Heart left ventricle (tissue), 13 donors: ENCODE data around the gene MVK.

Experiments used
- CTCF ChIP-seq, 12 donors: fragments of 200-600 bp; sonication (generic) in 4 of 12; IDR thresholded peaks; one replicate each; pipeline versions ENCODE4 v1.5.0 to v1.8.0; 2018 to 2022; ENCODE audit warnings: antibody characterized with exemption in 12 of 12, mild to moderate bottlenecking in 5 of 12
- POLR2A ChIP-seq, 2 donors: fragments of 450-650 bp; IDR thresholded peaks; one replicate each; pipeline ENCODE4 v1.6.1; 2017; ENCODE audit warnings: antibody characterized with exemption in 2 of 2, mild to moderate bottlenecking in 2 of 2, moderate library complexity in 2 of 2
- donor health status: ischemic (EF 13 %, LVEDD 7.1; RV severe dilation, severe dysfunction).
- donor health status: DM: no; HTN: yes; CAD: no.
- donor health status: DM: no; HTN: no; CAD: no.
- donor health status: ischemic (EF 25% LVEDD 6.9; RV normal size, moderate dysfunction).
- donor health status: ischemic (EF 25% LVEDD 5.7; RV mildly dilated, moderate dysfunction).
- donor health status: ischemic (EF 35%, LVEDD 5.7; RV mildly dilated, moderate dysfunction).
- donor health status: nonischemic (EF 11% LVEDD 7.7; RV severe dilation, severe dysfunction).
- donor health status: DM: yes; HTN: yes; CAD: no.
- donor health status: PGD.
- donor health status: ischemic (EF 29% LVEDD 5.4; RV normal size, mild dysfunction).
- donor health status: nonischemic (EF 23%, LVEDD 6.1; RV moderate dilation, normal function).

GRCh38 chr12:109534456-109534855 lies 39.1 kb upstream of the MVK start:
- TF ChIP-seq CTCF (IDR thresholded peaks at IDR 0.05) (no peak), POLR2A (IDR thresholded peaks at IDR 0.05) (no peak)
